GM12873 (cell line): Measurements from ENCODE around the gene MPPE1.

Experiments used
- TF ChIP-seq, protein P1 (sequence below): IDR thresholded peaks from 2 replicates; pipeline ENCODE4 v1.5.1; 2012; ENCODE audit warnings: low read depth, mild to moderate bottlenecking, moderate library complexity, low read length, control low read depth; ENCODE audit not compliant: insufficient read depth; ENCODE audit errors: missing control alignments

The MPPE1 gene

GRCh38 chr18:11937874-11938478, 29.9 kb upstream of the MPPE1 start:
- TF ChIP-seq, protein P1, sequence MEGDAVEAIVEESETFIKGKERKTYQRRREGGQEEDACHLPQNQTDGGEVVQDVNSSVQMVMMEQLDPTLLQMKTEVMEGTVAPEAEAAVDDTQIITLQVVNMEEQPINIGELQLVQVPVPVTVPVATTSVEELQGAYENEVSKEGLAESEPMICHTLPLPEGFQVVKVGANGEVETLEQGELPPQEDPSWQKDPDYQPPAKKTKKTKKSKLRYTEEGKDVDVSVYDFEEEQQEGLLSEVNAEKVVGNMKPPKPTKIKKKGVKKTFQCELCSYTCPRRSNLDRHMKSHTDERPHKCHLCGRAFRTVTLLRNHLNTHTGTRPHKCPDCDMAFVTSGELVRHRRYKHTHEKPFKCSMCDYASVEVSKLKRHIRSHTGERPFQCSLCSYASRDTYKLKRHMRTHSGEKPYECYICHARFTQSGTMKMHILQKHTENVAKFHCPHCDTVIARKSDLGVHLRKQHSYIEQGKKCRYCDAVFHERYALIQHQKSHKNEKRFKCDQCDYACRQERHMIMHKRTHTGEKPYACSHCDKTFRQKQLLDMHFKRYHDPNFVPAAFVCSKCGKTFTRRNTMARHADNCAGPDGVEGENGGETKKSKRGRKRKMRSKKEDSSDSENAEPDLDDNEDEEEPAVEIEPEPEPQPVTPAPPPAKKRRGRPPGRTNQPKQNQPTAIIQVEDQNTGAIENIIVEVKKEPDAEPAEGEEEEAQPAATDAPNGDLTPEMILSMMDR: peak; percentile 72

GRCh38 chr18:11932393-11932792, 24.3 kb upstream of the MPPE1 start:
- TF ChIP-seq, protein P1: no peak

GRCh38 chr18:11927497-11927896, 19.4 kb upstream of the MPPE1 start:
- TF ChIP-seq, protein P1: no peak

DNA sequence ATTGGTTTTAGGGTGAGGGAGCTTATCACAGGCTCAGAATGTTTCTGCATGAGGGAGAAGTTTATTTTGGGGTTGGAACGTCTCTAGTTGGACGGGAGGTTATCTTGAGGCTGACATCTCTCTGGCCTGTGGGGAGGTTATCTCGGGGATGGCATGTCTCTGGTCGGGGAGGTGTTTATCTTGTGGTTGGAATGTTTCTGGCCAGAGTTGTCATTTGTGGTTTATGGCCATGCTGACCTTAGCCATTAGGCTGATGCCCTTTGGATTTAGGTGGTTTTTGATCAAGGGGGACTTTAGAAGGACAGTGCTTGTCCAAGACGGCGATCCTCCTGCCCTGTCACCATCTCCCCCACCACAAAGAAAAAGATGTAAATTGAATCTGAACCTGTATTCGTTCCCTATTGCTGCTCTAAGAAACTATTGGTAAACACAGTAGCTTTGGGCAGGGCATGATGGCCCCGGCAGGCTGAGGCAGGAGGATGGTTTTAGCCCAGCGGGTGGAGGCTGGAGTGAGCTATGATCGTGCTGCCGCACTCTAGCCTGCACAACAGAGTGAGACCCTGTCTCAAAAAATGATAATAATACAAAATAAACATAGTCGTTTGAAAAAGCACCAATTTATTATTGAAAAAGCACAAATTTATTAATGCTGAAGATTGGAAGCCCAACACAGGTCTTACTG, 17.8 kb upstream of the MPPE1 start:
- TF ChIP-seq, protein P1: no peak

GRCh38 chr18:11923450-11923849, 15.3 kb upstream of the MPPE1 start:
- TF ChIP-seq, protein P1: no peak

GRCh38 chr18:11909591-11910026, 1.5 kb upstream of the MPPE1 start:
- TF ChIP-seq, protein P1: no peak

- TF ChIP-seq, protein P1: no peak
These were observed 941 bp upstream of the MPPE1 start for GRCh38 chr18:11909061-11909455.
